Endothelial cell of umbilical vein (primary cell): ENCODE results near the gene TUBG2. TPM values are rescaled to one million over a fixed set of nuclear protein-coding genes. Genes with fewer than 3 reads are reported as not detected.

Experiments used
- BruUV-seq: library from RNA; stranded (reverse); fragments of 400-500 nt; replicated peaks from 2 replicates; lab custom pipeline; 2021; lab: Mats Ljungman, UMichigan
- CTCF ChIA-PET: fragments of 300-600, 350-600 bp; sonication (Branson Sonifier 250); formaldehyde crosslinking; loops from one replicate; lab custom pipeline; 2021; ENCODE audit warnings: antibody characterized with exemption, inconsistent platforms; lab: Charles Lee
- POLR2A ChIA-PET: fragments of 300-600, 350-600 bp; sonication (Branson Sonifier 250); formaldehyde crosslinking; loops from one replicate; lab custom pipeline; 2021; ENCODE audit warnings: antibody characterized with exemption, inconsistent platforms; lab: Charles Lee
- DNase-seq: peaks from one replicate; pipeline ENCODE4 v3.0.0-alpha.2; 2011; ENCODE audit warnings: low read depth, low spot score
- FAIRE-seq: peaks from 2 replicates; lab custom pipeline; 2011; peaks lifted over from hg19 to GRCh38; lab: Jason Lieb, UNC
- H2AFZ ChIP-seq: 2 replicates; pipeline ENCODE4 v1.6.0; 2012; ENCODE audit warnings: low read depth, low read length, control low read depth, inconsistent platforms
- H3K27ac ChIP-seq: 2 replicates; pipeline ENCODE4 v1.5.1; 2011; ENCODE audit warnings: low read depth, mild to moderate bottlenecking, control low read depth, low read length, moderate library complexity; ENCODE audit not compliant: insufficient read depth
- H3K27me3 ChIP-seq, 2 experiments: 2 replicates each; pipeline versions ENCODE4 v1.6.0 to v1.6.1; 2011; ENCODE audit warnings: low read length in 2 of 2, mixed read lengths in 1 of 2; ENCODE audit not compliant: control insufficient read depth in 2 of 2, insufficient read depth in 2 of 2
- H3K36me3 ChIP-seq, 2 experiments: 2 replicates in 1 of 2; 3 replicates in 1 of 2; pipeline ENCODE4 v1.5.1; 2011; ENCODE audit warnings: low read length in 2 of 2, mild to moderate bottlenecking in 1 of 2, moderate library complexity in 1 of 2; ENCODE audit not compliant: control insufficient read depth in 2 of 2, insufficient read depth in 2 of 2; ENCODE audit errors: extremely low read depth in 1 of 2
- H3K4me1 ChIP-seq: 3 replicates; pipeline ENCODE4 v1.5.1; 2011; ENCODE audit warnings: mild to moderate bottlenecking, low read length; ENCODE audit not compliant: control insufficient read depth, insufficient read depth; ENCODE audit errors: extremely low read depth
- H3K4me2 ChIP-seq: 2 replicates; pipeline ENCODE4 v1.6.1; 2011; ENCODE audit warnings: low read length, control low read depth, mixed read lengths; ENCODE audit not compliant: insufficient read depth
- H3K4me3 ChIP-seq, 3 experiments: fragments of 200-600 bp in 1 of 3; sonication (generic), shearing (Covaris generic) in 1 of 3; replicated peaks in 1 of 3; 2 replicates each; pipeline ENCODE4 v1.5.1; 2011 to 2016; ENCODE audit warnings: control low read depth in 3 of 3, low read length in 3 of 3, mild to moderate bottlenecking in 2 of 3, inconsistent platforms in 1 of 3, low read depth in 1 of 3, moderate library complexity in 1 of 3; ENCODE audit not compliant: insufficient read depth in 1 of 3
- H3K79me2 ChIP-seq: 2 replicates; pipeline ENCODE4 v1.6.0; 2012; ENCODE audit warnings: low read length, inconsistent platforms; ENCODE audit not compliant: control insufficient read depth, insufficient read depth
- H3K9ac ChIP-seq: replicated peaks from 2 replicates; pipeline ENCODE3; 2011; ENCODE audit warnings: low read length, control low read depth; ENCODE audit not compliant: insufficient read depth; ENCODE audit errors: extremely low read depth
- H3K9me1 ChIP-seq: replicated peaks from 3 replicates; pipeline ENCODE4 v1.6.0; 2011; ENCODE audit warnings: mild to moderate bottlenecking, low read length; ENCODE audit not compliant: control insufficient read depth, insufficient read depth; ENCODE audit errors: extremely low read depth
- H3K9me3 ChIP-seq: replicated peaks from 2 replicates; pipeline ENCODE4 v1.5.1; 2012; ENCODE audit warnings: low read length, inconsistent platforms; ENCODE audit not compliant: control insufficient read depth, insufficient read depth
- H4K20me1 ChIP-seq: replicated peaks from 2 replicates; pipeline ENCODE3; 2011; ENCODE audit warnings: mild to moderate bottlenecking, low read length; ENCODE audit not compliant: control insufficient read depth, insufficient read depth; ENCODE audit errors: extremely low read depth
- CTCF ChIP-seq, 2 donors: IDR thresholded peaks; 1 replicate in 1 of 2; 2 replicates in 1 of 2; pipeline ENCODE4 v1.5.1; 2011; ENCODE audit warnings: low read length in 2 of 2, mild to moderate bottlenecking in 2 of 2, moderate library complexity in 2 of 2, control low read depth in 1 of 2, inconsistent platforms in 1 of 2, low read depth in 1 of 2; ENCODE audit not compliant: insufficient read depth in 1 of 2; ENCODE audit errors: extremely low read depth in 1 of 2
- EZH2 ChIP-seq: IDR thresholded peaks from 2 replicates; pipeline ENCODE4 v1.6.1; 2012; ENCODE audit warnings: borderline replicate concordance, low read depth, mild to moderate bottlenecking, moderate library complexity, low read length, inconsistent platforms; ENCODE audit not compliant: severe bottlenecking
- FOS ChIP-seq: IDR thresholded peaks from 2 replicates; pipeline ENCODE4 v1.6.1; 2011; ENCODE audit warnings: mild to moderate bottlenecking, low read length, moderate library complexity, borderline replicate concordance; ENCODE audit not compliant: insufficient read depth
- GATA2 ChIP-seq: IDR thresholded peaks from 2 replicates; pipeline ENCODE4 v1.7.0; 2011; ENCODE audit warnings: low read depth, mild to moderate bottlenecking, moderate library complexity, mixed read lengths, low read length; ENCODE audit not compliant: insufficient read length, insufficient read depth
- JUN ChIP-seq: IDR thresholded peaks from 2 replicates; pipeline ENCODE4 v1.6.1; 2011; ENCODE audit warnings: borderline replicate concordance, low read depth; ENCODE audit not compliant: insufficient read length, insufficient read depth
- MYC ChIP-seq: IDR thresholded peaks from one replicate; pipeline ENCODE4 v1.6.1; 2011; ENCODE audit warnings: mild to moderate bottlenecking, low read depth, low read length
- POLR2A ChIP-seq: IDR thresholded peaks from 2 replicates; pipeline ENCODE4 v1.6.1; 2012; ENCODE audit warnings: low read depth, mild to moderate bottlenecking, control low read depth, low read length
- POLR2AphosphoS5 ChIP-seq: IDR thresholded peaks from 2 replicates; pipeline ENCODE4 v1.6.1; 2012; ENCODE audit warnings: low read depth, mild to moderate bottlenecking, control low read depth, low read length, moderate library complexity; ENCODE audit not compliant: insufficient read depth
- dilution Hi-C: fragments of 300-500 bp; cut with MboI; formaldehyde crosslinking; loops from one replicate; pipeline ENCODE4 v1.15.0; 2019; ENCODE audit warnings: low sequenced_read_pairs; ENCODE audit not compliant: extremely low pct_ligation_motif_present
- intact Hi-C: fragments of 100-400 bp; cut with micrococcal nuclease; formaldehyde crosslinking; loops from one replicate; pipeline ENCODE4 v1.10.0; 2022
- polyA plus RNA-seq, 4 experiments: library from polyadenylated mRNA; depleted of rRNA in 3 of 4; stranded (reverse) in 3 of 4; unstranded in 1 of 4; fragments of >200 nt; gene quantifications; 2 replicates each; pipeline versions ENCODE4 v1.2.1 to v1.2.3, GENCODE V29; 2011 to 2012; ENCODE audit warnings: missing spikeins in 1 of 4
- total RNA-seq: library from RNA; stranded (reverse); gene quantifications from 2 replicates; pipeline ENCODE4 v1.2.3, GENCODE V29; 2021
- TF ChIP-seq, protein P1 (sequence below): IDR thresholded peaks from 2 replicates; pipeline ENCODE4 v1.6.1; 2011; ENCODE audit not compliant: insufficient read depth, insufficient read length

Gene TUBG2
- total and polyA plus RNA-seq, 2 donors (not counting 3 experiments of a cell fraction or from before 2014, with no cell fraction given) = 13.2 to 17.7 TPM

DNA sequence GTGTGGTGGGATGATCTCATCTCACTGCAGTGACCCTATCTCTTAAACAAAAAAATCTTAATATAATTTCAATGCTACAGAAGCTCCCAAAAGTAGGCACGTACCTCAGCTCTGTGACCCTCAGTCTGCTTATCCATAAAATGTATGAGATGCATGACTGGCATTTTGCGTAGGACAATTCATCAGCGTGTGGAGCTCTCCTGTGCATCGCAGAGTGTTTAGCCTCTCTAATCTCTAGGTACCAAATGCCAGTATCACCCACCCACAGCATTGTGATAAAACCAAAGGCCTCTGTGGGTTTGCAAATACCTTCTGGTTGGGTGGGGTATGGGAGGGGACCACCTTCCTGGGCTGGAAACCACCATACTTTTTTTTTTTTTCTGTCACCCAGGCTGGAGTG is 19.0 kb upstream of the TUBG2 start:
- Histone ChIP-seq H4K20me1 (no peaks in the 10 kb centered on the region), H3K4me3 (no peak overlapping the region), H3K4me2 (no peak overlapping the region), H3K9me3 (no peaks in the 10 kb centered on the region), H3K9me1 (no peaks in the 10 kb centered on the region), H3K36me3 (no peaks in the 10 kb centered on the region), H3K9ac (no peak overlapping the region), H2AFZ (no peak overlapping the region), H3K27ac (no peak overlapping the region), H3K27me3 (peaks cover 0 to 2% of the 10 kb centered on the region in 2 experiments), H3K4me1 (no peaks in the 10 kb centered on the region), H3K79me2 (no peaks in the 10 kb centered on the region)
- ChIA-PET CTCF (no interaction called here), POLR2A (no interaction called here)
- TF ChIP-seq JUN (no peak), POLR2A (no peak), POLR2AphosphoS5 (no peak), MYC (no peak)
- TF ChIP-seq, protein P1, sequence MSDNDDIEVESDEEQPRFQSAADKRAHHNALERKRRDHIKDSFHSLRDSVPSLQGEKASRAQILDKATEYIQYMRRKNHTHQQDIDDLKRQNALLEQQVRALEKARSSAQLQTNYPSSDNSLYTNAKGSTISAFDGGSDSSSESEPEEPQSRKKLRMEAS = no peak
- dilution Hi-C loops (no loop called here), intact Hi-C loops (no loop called here)
- no peak for FAIRE-seq
- no peak for DNase-seq
- BruUV-seq = no TSS peak

- Histone ChIP-seq H3K4me1 (no peaks in the 10 kb centered on the region), H3K9ac (no peak overlapping the region), H3K79me2 (no peaks in the 10 kb centered on the region), H3K27ac (no peak overlapping the region), H3K27me3 (peaks cover 0 to 6% of the 10 kb centered on the region in 2 experiments), H2AFZ (no peak overlapping the region), H3K9me3 (no peaks in the 10 kb centered on the region), H3K4me2 (no peak overlapping the region), H3K36me3 (no peaks in the 10 kb centered on the region), H3K4me3 (no peak overlapping the region), H4K20me1 (no peaks in the 10 kb centered on the region), H3K9me1 (no peaks in the 10 kb centered on the region)
- POLR2A ChIA-PET = no interaction called here
- CTCF ChIA-PET = interaction anchor here (1.2 kb wide), 2 partner anchors 10 to 32 kb away, joined by 3 to 4 read pairs; no protein-coding TSS in a partner anchor
- TF ChIP-seq EZH2 (no peak), MYC (no peak), JUN (no peak), CTCF (IDR thresholded peaks at IDR 0.05; ENCODE audit: extremely low read depth in 1 of 2, insufficient read depth in 1 of 2, low read depth in 1 of 2, low read length in 2 of 2) (no peak), GATA2 (no peak), POLR2AphosphoS5 (no peak), FOS (no peak), POLR2A (no peak)
- TF ChIP-seq, protein P1 = no peak
- no TSS peak for BruUV-seq
- DNase-seq (no peak), FAIRE-seq (no peak)
- intact Hi-C loops = no loop called here
- dilution Hi-C loops = no loop called here
Observed at GRCh38 chr17:42642336-42642735, 16.7 kb upstream of the TUBG2 start.
